WTC11 (cell line): ENCODE data around the gene ADORA2B. TPM values are rescaled to one million over a fixed set of nuclear protein-coding genes. Genes with fewer than 3 reads are reported as not detected.

Source experiments
- ATAC-seq: fragments of 200-7000 bp; cut with Tn5 transposase; 2 replicates; pipeline ENCODE4 v1.10.0; 2021; ENCODE audit warnings: mild to moderate bottlenecking, moderate library complexity
- CTCF ChIA-PET: fragments of 300-600 bp; sonication (Branson Sonifier 250); formaldehyde crosslinking; loops from one replicate; lab custom pipeline; 2021; ENCODE audit warnings: antibody characterized with exemption; lab: Charles Lee
- POLR2A ChIA-PET: fragments of 350-600 bp; sonication (Branson Sonifier 250); formaldehyde crosslinking; loops from one replicate; lab custom pipeline; 2021; ENCODE audit warnings: antibody characterized with exemption; lab: Charles Lee
- DNase-seq: peaks from one replicate; pipeline ENCODE4 v3.0.0; 2021; ENCODE audit warnings: low spot score
- H3K27ac Mint-ChIP-seq: 2 replicates; pipeline ENCODE4 v1.8.0; 2021; ENCODE audit warnings: mixed read lengths
- H3K27me3 Mint-ChIP-seq: 2 replicates; pipeline ENCODE4 v1.8.0; 2021; ENCODE audit warnings: low read depth, mild to moderate bottlenecking, moderate library complexity, mixed read lengths
- H3K36me3 Mint-ChIP-seq: 2 replicates; pipeline ENCODE4 v1.8.0; 2021; ENCODE audit warnings: mixed read lengths
- H3K4me1 Mint-ChIP-seq: 2 replicates; pipeline ENCODE4 v1.8.0; 2022; ENCODE audit warnings: mixed read lengths
- H3K4me3 Mint-ChIP-seq: 2 replicates; pipeline ENCODE4 v1.8.0; 2021; ENCODE audit warnings: mild to moderate bottlenecking, moderate library complexity, mixed read lengths
- H3K9me3 Mint-ChIP-seq: 2 replicates; pipeline ENCODE4 v1.8.0; 2021; ENCODE audit warnings: mixed read lengths
- E2F5 ChIP-seq: sonication (generic); formaldehyde crosslinking; IDR thresholded peaks from 2 replicates; pipeline ENCODE4 v1.8.1; 2022; ENCODE audit warnings: mild to moderate bottlenecking, moderate library complexity, missing genetic modification reagents
- ETV6 ChIP-seq: sonication (generic); formaldehyde crosslinking; IDR thresholded peaks from 2 replicates; pipeline ENCODE4 v1.8.1; 2022; ENCODE audit warnings: mild to moderate bottlenecking, missing genetic modification reagents
- FOXK1 ChIP-seq: sonication (generic); formaldehyde crosslinking; IDR thresholded peaks from 2 replicates; pipeline ENCODE4 v1.8.0; 2022; ENCODE audit warnings: mild to moderate bottlenecking, moderate library complexity, missing genetic modification reagents
- GABPB1 ChIP-seq: sonication (generic); formaldehyde crosslinking; IDR thresholded peaks from 2 replicates; pipeline ENCODE4 v1.8.1; 2023; ENCODE audit warnings: mild to moderate bottlenecking, missing genetic modification reagents
- MAX ChIP-seq: sonication (generic); formaldehyde crosslinking; IDR thresholded peaks from 2 replicates; pipeline ENCODE4 v1.8.0; 2022; ENCODE audit warnings: mild to moderate bottlenecking, missing genetic modification reagents
- MYBL2 ChIP-seq: sonication (generic); formaldehyde crosslinking; IDR thresholded peaks from 2 replicates; pipeline ENCODE4 v1.8.1; 2023; ENCODE audit warnings: mild to moderate bottlenecking, moderate library complexity, missing genetic modification reagents
- NFATC4 ChIP-seq: fragments of 250-450 bp; sonication (Bioruptor Pico); IDR thresholded peaks from 2 replicates; pipeline ENCODE4 v1.9.0; 2021; ENCODE audit warnings: mild to moderate bottlenecking
- OVOL2 ChIP-seq: fragments of 250-450 bp; sonication (Bioruptor Pico); IDR thresholded peaks from 2 replicates; pipeline ENCODE4 v1.9.0; 2021; ENCODE audit warnings: mild to moderate bottlenecking, borderline replicate concordance
- PRRX2 ChIP-seq: fragments of 250-450 bp; sonication (Bioruptor Pico); IDR thresholded peaks from 2 replicates; pipeline ENCODE4 v1.8.0; 2021; ENCODE audit warnings: mild to moderate bottlenecking
- SP1 ChIP-seq: sonication (generic); formaldehyde crosslinking; conservative IDR thresholded peaks from 2 replicates; pipeline ENCODE4 v1.8.1; 2022; ENCODE audit warnings: missing genetic modification reagents
- TEAD1 ChIP-seq: sonication (generic); formaldehyde crosslinking; IDR thresholded peaks from 2 replicates; pipeline ENCODE4 v1.8.0; 2022; ENCODE audit warnings: mild to moderate bottlenecking, missing genetic modification reagents
- TP53 ChIP-seq: sonication (generic); formaldehyde crosslinking; IDR thresholded peaks from 2 replicates; pipeline ENCODE4 v1.8.1; 2023; ENCODE audit warnings: mild to moderate bottlenecking, missing genetic modification reagents
- ZBTB21 ChIP-seq: sonication (generic); formaldehyde crosslinking; IDR thresholded peaks from 2 replicates; pipeline ENCODE4 v1.8.1; 2023; ENCODE audit warnings: mild to moderate bottlenecking, missing genetic modification reagents, borderline replicate concordance
- ZNF121 ChIP-seq: sonication (generic); formaldehyde crosslinking; IDR thresholded peaks from 2 replicates; pipeline ENCODE4 v1.8.0; 2023; ENCODE audit warnings: missing genetic modification reagents
- ZNF396 ChIP-seq: fragments of 250-450 bp; sonication (Bioruptor Pico); IDR thresholded peaks from 2 replicates; pipeline ENCODE4 v1.8.0; 2021; ENCODE audit warnings: mild to moderate bottlenecking, moderate library complexity, borderline replicate concordance
- ZNF423 ChIP-seq: fragments of 250-450 bp; sonication (Bioruptor Pico); IDR thresholded peaks from 2 replicates; pipeline ENCODE4 v2.1.2; 2022; ENCODE audit warnings: mild to moderate bottlenecking, moderate library complexity
- ZNF425 ChIP-seq: fragments of 250-450 bp; sonication (Bioruptor Pico); conservative IDR thresholded peaks from 2 replicates; pipeline ENCODE4 v1.9.0; 2021; ENCODE audit warnings: mild to moderate bottlenecking
- total RNA-seq: library from RNA; stranded (reverse); gene quantifications from 3 replicates; pipeline ENCODE4 v1.2.3, GENCODE V29; 2021

Gene ADORA2B
- total RNA-seq, 1 experiment from 2014 or later, result 4.2 TPM

GRCh38 chr17:15966183-15966878, 21.4 kb downstream of the ADORA2B start (continued):
- TF ChIP-seq ZBTB21 (CRISPR knock-in tag), result no peak
- TF ChIP-seq NFATC4 (CRISPR knock-in tag), result no peak
- no peak for TF ChIP-seq ZNF396
- TF ChIP-seq ZNF121 (CRISPR knock-in tag), result no peak
- TF ChIP-seq MYBL2 (CRISPR knock-in tag), result no peak
- TF ChIP-seq GABPB1, result no peak
- TF ChIP-seq TEAD1 (CRISPR knock-in tag), result no peak; the same call in 1 of the 2 replicates
- TF ChIP-seq ZNF425 (CRISPR knock-in tag), result 0 out of 2 replicates have a peak, but pooled peaks have one; percentile 53
- TF ChIP-seq, all 79 proteins: peak for 4

- ATAC-seq, result peak; percentile 47
- CTCF ChIA-PET, result interaction anchor here (0.8 to 4.2 kb wide), 4 partner anchors 14 to 32 kb away, joined by 3 to 43 read pairs (median 11); partner anchors contain the start of genes ADORA2B, TTC19 and ZSWIM7
- no peaks in the 10 kb centered on the region for H3K27me3 Mint-ChIP-seq
- peaks cover 69% of the 10 kb centered on the region for H3K4me1 Mint-ChIP-seq
- TF ChIP-seq ETV6 (peak; percentile 63), E2F5 (CRISPR knock-in tag) (no peak), ZNF425 (CRISPR knock-in tag) (no peak), FOXK1 (CRISPR knock-in tag) (0 out of 2 replicates have a peak, but pooled peaks have one; percentile 27), ZNF423 (CRISPR knock-in tag) (peak; percentile 82), SP1 (0 out of 2 replicates have a peak, but pooled peaks have one; percentile 52)
- POLR2A ChIA-PET, result interaction anchor here (1.0 to 2.2 kb wide), 2 partner anchors 22 to 32 kb away, joined by 3 to 16 read pairs; partner anchors contain the start of genes ADORA2B, TTC19 and ZSWIM7
- H3K4me3 Mint-ChIP-seq, result peak overlapping the region; percentile 65
- peak overlapping the region; percentile 100 for H3K27ac Mint-ChIP-seq
- no peaks in the 10 kb centered on the region for H3K9me3 Mint-ChIP-seq
- DNase-seq, result peak; percentile 66
- peaks cover 2% of the 10 kb centered on the region; the same call in 1 of the 2 replicates for H3K36me3 Mint-ChIP-seq
These were observed 21.9 kb downstream of the ADORA2B start for GRCh38 chr17:15966879-15967248.

- Mint-ChIP-seq H3K27ac (peak overlapping the region; percentile 100), H3K9me3 (no peaks in the 10 kb centered on the region), H3K4me1 (peaks cover 71% of the 10 kb centered on the region), H3K4me3 (peak overlapping the region; percentile 4; the same call in 1 of the 2 replicates), H3K27me3 (no peaks in the 10 kb centered on the region), H3K36me3 (peaks cover 2% of the 10 kb centered on the region; the same call in 1 of the 2 replicates)
- POLR2A ChIA-PET, result no interaction called here
- no peak for TF ChIP-seq TP53 (CRISPR knock-in tag)
- TF ChIP-seq PRRX2 (CRISPR knock-in tag), result no peak
- TF ChIP-seq OVOL2 (CRISPR knock-in tag), result no peak
- no peak for TF ChIP-seq MAX (CRISPR knock-in tag)
- TF ChIP-seq MYBL2 (CRISPR knock-in tag), result no peak
- CTCF ChIA-PET, result interaction anchor here (4.2 kb wide), 1 partner anchor 23 kb away, joined by 43 read pairs; the partner anchor contains the start of gene ADORA2B
- no peak for ATAC-seq
- no peak for DNase-seq
These were observed 22.9 kb downstream of the ADORA2B start for GRCh38 chr17:15967706-15968399.
